T-helper 2 cell treated with Interferon-gamma antibody and Interleukin-4, amounts not matched to agents 5 μg/mL and 100 μg/mL, for 36 hours (primary cell): ENCODE measurements around the gene HS1BP3.
A peak's percentile ranks its signal among the peaks of the same experiment; 100 is the strongest.

Source experiments
- DNase-seq: peaks from one replicate; pipeline ENCODE4 v3.0.0; 2021; ENCODE audit warnings: low spot score
- H3K27ac Mint-ChIP-seq: one replicate; pipeline ENCODE4 v1.8.0; 2021; ENCODE audit warnings: mild to moderate bottlenecking, mixed read lengths
- H3K27me3 Mint-ChIP-seq: one replicate; pipeline ENCODE4 v1.8.0; 2021; ENCODE audit warnings: low read depth, mixed read lengths
- H3K36me3 Mint-ChIP-seq: one replicate; pipeline ENCODE4 v1.8.0; 2021; ENCODE audit warnings: low read depth, mixed read lengths
- H3K4me1 Mint-ChIP-seq: one replicate; pipeline ENCODE4 v1.8.0; 2021; ENCODE audit warnings: low read depth, mixed read lengths
- H3K4me3 Mint-ChIP-seq: one replicate; pipeline ENCODE4 v1.8.0; 2022; ENCODE audit warnings: mild to moderate bottlenecking, moderate library complexity, mixed read lengths
- H3K9me3 Mint-ChIP-seq: one replicate; pipeline ENCODE4 v1.8.0; 2021; ENCODE audit warnings: mixed read lengths

HS1BP3 gene

DNA sequence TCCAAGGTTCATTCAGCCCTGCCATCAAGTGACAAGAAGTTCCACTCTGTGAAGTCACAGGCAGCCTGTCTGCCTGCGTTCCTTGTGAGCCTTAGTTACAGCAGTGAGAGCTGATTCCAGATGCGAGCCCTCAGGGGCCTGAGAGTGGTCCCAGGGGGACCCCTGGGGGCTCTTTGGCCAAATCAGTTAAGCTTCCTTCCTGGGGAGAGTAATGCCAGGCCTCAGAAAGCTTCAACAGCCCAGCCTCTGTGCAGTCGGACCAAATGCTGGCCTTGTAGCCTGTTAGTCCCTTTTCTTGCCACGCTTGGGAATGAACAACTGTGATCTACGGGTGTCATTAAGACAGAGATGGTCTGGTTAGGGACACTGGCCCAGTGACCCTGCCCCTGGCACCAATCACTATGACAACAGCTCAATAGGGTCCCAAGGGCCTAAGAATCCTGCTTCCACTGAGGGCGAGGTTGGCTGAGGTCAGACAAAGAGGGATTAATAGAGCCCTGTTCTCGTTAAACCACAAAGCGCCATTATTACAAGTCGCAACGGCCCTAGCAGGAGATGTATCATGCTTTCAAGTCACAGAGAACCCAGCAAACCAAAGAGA lies 50.9 kb downstream of the HS1BP3 start:
- Mint-ChIP-seq H3K4me3 (no peak overlapping the region), H3K27me3 (no peaks in the 10 kb centered on the region), H3K4me1 (peaks cover 6% of the 10 kb centered on the region), H3K9me3 (no peaks in the 10 kb centered on the region), H3K27ac (no peak overlapping the region), H3K36me3 (no peaks in the 10 kb centered on the region)
- DNase-seq, result no peak

DNA sequence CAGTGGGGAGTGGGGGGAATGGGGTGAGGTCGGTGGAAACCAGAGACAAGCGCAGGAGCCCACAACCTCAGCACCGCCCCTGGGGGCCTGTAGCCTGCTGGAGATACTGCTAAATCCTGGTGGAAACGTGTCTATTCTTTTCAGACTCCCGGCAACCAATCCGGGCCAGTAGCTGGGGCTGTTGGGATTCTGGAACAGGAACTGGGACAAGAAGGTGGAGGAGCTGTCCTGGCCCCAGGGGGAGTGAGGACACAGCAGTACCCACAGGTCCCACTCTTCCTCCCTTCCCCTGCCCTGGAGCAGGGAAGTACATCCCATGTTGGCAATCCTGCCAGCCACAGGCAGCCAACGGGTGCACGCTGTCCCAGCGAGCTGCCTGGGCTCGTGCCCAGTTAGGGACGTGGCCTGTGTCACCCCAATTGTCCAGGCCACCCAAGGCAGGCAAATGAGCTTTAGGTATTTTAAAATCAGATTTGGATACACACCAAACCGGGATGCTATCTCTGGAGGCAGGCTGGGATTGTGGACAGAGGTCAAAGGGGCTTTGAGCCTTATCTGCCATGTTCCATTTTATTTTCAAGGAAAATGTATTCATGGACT lies 51.8 kb downstream of the HS1BP3 start:
- no peak for DNase-seq
- Mint-ChIP-seq H3K27ac (no peak overlapping the region), H3K4me3 (no peak overlapping the region), H3K4me1 (peaks cover 6% of the 10 kb centered on the region), H3K9me3 (no peaks in the 10 kb centered on the region), H3K36me3 (no peaks in the 10 kb centered on the region), H3K27me3 (no peaks in the 10 kb centered on the region)

DNA sequence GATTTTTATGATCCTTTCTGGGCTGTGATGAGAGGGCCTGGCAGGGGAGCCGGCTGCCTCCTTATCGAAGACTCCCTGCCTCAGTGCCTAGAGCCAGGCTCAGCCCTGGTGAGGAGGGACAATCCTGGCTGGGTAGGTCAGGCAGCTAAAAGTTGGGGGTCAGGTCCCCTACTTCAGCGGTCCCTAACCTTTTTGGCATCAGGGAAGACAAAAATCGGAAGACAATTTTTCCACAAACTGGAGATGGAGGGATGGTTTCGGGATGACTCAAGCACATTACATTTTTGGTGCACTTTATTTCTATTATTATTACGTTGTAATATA lies 53.1 kb downstream of the HS1BP3 start:
- DNase-seq, result no peak
- peaks cover 6% of the 10 kb centered on the region for H3K4me1 Mint-ChIP-seq
- H3K36me3 Mint-ChIP-seq, result no peaks in the 10 kb centered on the region
- H3K9me3 Mint-ChIP-seq, result no peaks in the 10 kb centered on the region
- H3K4me3 Mint-ChIP-seq, result no peak overlapping the region
- H3K27me3 Mint-ChIP-seq, result no peaks in the 10 kb centered on the region
- no peak overlapping the region for H3K27ac Mint-ChIP-seq

DNA sequence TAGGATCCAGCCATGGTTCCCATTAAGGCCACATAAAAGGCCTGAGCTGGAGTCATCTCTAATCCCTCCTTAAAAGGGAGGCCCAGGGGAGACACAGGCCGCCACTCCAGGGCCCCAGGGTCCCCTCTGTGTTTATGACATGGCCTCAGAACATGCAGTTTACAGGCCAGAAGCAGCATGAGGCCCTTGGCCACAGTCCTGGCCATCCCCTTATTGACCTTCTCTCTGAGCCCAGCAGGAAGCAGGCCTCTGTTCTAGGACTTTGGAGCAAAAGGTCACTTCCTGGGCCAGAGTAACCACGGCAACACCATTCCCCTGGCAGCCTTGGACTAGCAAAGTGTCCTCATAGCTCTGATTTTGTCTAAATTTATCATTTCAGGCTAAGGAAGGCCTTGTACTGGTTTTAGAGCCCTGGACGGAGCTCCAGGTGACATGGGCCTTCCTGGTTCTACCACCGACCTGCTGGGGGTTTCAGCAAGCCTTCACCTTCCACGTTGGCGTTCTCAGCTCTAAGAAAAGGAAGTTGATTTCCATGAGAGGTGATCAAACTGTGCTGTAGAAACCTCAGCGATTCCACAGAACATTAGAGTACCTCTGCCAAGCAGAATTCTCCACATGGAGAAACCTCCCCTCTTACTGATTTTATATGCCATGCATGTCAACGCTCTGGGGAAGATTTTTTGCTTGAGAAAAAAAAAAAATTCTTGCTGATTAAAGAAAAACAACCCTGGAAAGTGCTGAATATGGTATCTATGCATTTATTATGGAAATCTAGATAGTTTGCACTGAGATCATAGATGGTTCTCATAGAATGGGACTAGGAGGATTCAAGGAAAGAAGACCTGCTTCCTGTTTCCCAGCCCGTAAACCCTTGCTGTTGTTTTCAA lies 53.7 kb downstream of the HS1BP3 start:
- no peak for DNase-seq
- Mint-ChIP-seq H3K4me3 (no peak overlapping the region), H3K4me1 (peaks cover 6% of the 10 kb centered on the region), H3K9me3 (no peaks in the 10 kb centered on the region), H3K36me3 (no peaks in the 10 kb centered on the region), H3K27ac (no peak overlapping the region), H3K27me3 (no peaks in the 10 kb centered on the region)

DNA sequence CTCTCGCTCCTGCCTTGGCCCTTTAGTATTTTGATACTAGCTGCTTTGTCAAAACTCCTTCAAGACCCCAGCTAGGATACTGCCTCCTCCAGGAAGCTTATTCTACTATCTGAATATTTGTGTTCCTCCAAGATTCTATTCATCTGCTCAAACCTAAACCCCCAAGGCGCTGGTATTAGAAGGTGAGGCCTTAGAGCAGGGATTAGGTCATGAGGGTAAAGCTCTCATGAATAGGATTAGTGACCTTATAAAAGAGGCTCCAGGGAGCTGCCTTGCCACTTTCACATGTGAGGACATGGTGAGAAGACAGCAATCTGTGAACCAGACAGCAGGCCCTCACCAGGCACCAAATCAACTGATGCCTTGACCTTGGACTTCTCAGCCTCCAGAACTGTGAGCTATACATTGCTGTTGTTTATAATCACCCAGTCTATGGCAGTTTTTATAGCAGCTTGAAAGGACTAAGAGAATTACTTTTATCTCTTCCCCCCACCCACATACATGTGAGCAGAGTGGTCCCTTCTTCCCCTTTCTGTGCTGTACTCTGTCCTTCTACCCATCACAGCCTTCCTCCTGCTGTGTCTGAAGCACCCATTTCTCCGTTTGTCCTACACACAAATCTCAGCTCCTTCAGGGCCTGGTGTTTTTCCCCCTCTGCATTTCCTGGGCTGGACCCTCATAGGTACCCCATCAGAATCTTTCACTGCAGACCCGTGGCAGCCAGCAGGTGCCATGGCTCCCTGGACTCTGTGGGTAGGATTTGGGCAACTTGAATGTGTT lies 54.5 kb downstream of the HS1BP3 start:
- DNase-seq, result no peak
- Mint-ChIP-seq H3K4me1 (peaks cover 6% of the 10 kb centered on the region), H3K9me3 (no peaks in the 10 kb centered on the region), H3K36me3 (no peaks in the 10 kb centered on the region), H3K27ac (peak overlapping the region; percentile 47), H3K4me3 (no peak overlapping the region), H3K27me3 (no peaks in the 10 kb centered on the region)

DNA sequence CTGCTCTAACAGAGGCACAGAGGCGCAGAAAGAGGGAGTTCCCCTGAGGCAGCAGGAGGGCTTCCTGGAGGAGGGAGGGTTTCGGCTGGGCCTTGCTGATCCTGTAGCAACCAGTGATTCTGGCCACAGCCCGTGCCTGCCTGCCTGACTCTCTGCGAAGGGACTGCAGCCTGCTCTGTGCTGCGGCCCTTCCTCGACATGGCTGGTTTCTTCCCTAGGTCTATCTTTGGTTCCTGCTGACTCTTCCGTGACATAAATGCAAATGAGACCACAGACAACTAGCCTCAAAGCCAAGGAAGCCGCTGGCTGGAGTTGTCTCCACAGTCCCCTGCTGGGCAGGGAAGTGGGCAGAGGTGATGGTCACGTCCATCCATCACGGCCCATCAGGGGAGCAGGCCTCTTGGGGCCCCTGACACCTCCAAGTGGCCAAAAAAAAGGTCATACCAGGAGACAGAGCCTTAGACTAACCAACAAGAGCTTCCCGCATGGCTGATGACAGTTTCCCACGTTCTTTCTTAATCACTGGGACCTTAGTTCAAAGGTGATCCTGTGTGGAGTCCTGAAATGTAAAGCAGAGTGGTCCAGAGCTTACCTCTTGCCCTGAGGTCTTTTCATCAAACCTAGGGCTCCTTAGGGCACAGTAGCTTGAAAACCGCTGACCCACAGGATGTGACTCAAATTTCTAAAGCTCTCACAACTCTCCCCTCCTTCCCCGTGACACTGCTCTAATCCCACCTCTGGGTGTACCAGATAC lies 55.3 kb downstream of the HS1BP3 start:
- peaks cover 6% of the 10 kb centered on the region for H3K4me1 Mint-ChIP-seq
- no peak for DNase-seq
- no peaks in the 10 kb centered on the region for H3K9me3 Mint-ChIP-seq
- H3K27ac Mint-ChIP-seq, result peak overlapping the region; percentile 47
- no peak overlapping the region for H3K4me3 Mint-ChIP-seq
- H3K27me3 Mint-ChIP-seq, result no peaks in the 10 kb centered on the region
- H3K36me3 Mint-ChIP-seq, result no peaks in the 10 kb centered on the region

DNA sequence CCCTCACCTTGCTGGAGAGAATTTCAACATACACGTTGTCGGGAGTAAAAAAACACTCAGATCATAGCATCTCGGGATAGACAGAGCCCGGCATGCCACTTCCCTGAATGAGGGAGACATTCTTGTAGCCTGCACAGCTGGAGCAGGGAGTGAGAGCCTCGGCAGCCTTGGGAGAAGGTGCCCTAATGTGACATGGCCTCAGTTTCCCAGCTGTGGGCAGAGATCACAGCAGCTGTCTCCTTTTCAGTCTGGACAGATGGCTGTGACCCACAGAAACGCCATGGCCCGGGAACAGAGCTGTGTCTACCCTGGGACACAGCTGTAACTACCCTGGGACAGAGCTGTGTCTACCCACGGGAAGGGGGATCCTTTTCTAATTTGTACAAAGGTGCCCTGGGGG lies 55.9 kb downstream of the HS1BP3 start:
- no peaks in the 10 kb centered on the region for H3K9me3 Mint-ChIP-seq
- peaks cover 6% of the 10 kb centered on the region for H3K4me1 Mint-ChIP-seq
- no peaks in the 10 kb centered on the region for H3K36me3 Mint-ChIP-seq
- no peaks in the 10 kb centered on the region for H3K27me3 Mint-ChIP-seq
- H3K27ac Mint-ChIP-seq, result no peak overlapping the region
- no peak overlapping the region for H3K4me3 Mint-ChIP-seq
- DNase-seq, result no peak

DNA sequence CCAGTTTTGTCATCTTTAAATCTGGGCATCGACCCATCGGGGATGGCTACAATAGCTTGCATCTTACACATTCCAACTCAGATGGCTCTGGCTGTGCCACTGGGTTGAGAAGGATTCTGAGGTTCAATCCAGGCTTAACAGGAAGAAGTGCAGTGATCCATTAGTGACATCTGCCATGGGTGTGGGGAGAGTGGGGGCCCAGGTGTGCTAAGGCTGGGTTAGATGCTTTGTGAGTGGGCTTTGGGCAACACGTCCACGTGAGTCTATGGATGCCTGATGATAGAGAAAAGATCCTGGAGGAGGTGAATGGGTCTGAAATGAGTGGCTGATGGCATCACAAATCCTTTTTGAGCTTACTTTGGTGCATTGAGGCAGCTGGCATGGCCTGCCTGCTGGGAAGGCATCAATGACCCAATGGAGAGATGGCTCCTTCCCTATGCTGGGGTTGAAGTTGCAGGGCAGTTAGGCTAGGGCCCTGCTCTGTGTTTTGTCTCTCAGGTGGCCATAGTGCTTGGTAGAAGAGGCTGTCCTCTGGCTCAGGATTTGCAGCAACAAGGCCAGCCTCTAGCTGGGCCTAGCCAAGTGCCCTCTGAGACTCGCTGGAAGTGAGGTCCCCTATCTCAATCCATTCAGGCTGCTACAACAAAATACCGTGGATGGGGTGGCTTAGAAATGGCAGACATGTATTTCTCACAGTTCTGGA lies 56.7 kb downstream of the HS1BP3 start:
- Mint-ChIP-seq H3K9me3 (no peaks in the 10 kb centered on the region), H3K27ac (no peak overlapping the region), H3K27me3 (no peaks in the 10 kb centered on the region), H3K4me3 (no peak overlapping the region), H3K4me1 (peaks cover 6% of the 10 kb centered on the region), H3K36me3 (no peaks in the 10 kb centered on the region)
- DNase-seq, result no peak

DNA sequence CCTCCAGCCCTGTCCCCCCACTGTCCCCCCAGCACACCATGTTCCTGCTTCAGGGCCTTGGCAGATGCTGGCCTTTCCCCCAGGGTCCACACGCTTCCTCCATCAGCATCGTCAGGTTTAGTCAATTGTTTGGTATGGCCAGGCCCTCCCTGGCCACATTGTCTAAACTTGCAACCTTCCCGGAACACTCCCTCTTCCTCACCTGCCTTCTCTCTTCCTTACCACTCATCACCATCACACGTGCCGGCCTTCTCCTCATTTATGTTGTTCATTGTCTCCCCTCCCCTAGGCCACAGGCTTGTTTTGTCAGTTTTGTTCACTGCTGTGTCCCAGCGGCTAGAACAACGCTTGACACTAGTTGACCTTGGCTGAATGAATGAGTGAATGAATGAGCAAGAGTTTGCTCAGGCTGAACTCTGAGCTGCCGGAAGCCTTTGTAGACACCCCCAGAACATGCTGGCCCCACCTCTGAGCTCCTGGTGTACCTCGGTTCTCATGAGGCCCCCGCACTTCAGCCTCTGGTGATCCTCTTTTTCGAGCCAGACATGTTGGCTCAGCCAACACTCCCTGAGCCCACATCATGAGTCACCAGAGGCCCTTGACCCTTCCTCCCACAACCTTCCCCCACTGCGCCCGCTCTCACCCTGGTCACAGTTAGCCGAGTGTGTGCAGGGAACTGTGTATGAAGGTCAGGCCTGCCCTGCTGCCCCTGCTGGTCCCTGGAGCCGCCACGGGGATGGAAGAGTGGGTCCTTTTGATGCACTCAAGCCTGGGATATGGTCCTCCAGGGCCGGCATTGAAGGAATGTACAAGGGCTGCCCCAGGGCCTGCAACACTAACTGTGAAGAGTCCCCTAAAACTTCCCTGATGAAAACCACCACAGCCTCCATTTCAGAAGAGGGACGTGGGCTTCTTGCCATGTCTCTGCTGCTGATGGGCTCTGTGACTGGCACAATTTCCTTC lies 57.5 kb downstream of the HS1BP3 start:
- Mint-ChIP-seq H3K27ac (no peak overlapping the region), H3K27me3 (no peaks in the 10 kb centered on the region), H3K36me3 (no peaks in the 10 kb centered on the region), H3K9me3 (no peaks in the 10 kb centered on the region), H3K4me1 (peaks cover 6% of the 10 kb centered on the region), H3K4me3 (no peak overlapping the region)
- DNase-seq, result no peak

DNA sequence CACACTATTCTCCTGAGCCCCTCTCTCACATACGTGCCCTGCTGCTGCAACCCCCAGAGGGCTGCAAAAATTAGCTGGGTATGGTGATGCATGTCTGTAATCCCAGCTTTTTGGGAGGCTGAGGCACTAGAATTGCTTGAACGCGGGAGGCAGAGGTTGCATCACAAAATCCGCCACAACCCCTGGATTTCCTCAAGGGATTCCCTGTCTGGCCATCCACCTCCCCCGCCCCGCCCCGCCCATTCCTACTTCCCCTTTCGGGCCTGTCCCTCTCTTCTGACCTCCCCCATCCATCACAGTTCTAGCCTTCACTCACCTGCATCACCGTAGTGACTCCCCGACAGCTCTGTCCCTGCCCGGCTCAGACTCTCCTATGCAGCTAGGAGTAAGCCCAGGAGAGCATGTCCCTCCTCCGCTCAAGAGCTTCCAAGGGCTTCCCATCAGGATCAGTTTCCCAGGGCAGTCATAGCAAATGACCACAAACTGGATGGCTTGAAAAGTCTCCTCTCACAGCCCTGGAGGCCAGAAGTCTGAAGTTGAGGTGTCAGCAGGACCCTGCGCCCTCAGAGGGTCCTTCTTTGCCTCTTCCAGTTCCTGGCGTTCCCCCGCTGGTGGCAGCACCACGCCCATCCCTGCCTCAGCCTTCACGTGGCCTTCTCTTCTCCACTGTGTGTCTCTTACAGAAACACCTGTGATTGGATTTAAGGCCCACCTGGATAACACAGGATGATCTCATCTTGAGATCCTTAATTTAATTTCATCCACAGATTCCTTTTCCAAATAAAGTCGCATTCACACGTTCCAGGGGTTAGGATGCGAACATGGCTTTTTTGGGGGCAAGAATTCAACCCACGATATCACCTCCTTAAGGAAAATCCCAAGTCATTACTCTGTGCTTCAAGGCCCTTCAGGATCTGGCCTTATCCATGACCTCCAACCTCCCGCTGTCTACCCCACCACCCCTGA lies 58.5 kb downstream of the HS1BP3 start:
- Mint-ChIP-seq H3K9me3 (no peaks in the 10 kb centered on the region), H3K4me1 (peaks cover 6% of the 10 kb centered on the region), H3K27ac (no peak overlapping the region), H3K27me3 (no peaks in the 10 kb centered on the region), H3K36me3 (no peaks in the 10 kb centered on the region), H3K4me3 (no peak overlapping the region)
- DNase-seq, result no peak

DNA sequence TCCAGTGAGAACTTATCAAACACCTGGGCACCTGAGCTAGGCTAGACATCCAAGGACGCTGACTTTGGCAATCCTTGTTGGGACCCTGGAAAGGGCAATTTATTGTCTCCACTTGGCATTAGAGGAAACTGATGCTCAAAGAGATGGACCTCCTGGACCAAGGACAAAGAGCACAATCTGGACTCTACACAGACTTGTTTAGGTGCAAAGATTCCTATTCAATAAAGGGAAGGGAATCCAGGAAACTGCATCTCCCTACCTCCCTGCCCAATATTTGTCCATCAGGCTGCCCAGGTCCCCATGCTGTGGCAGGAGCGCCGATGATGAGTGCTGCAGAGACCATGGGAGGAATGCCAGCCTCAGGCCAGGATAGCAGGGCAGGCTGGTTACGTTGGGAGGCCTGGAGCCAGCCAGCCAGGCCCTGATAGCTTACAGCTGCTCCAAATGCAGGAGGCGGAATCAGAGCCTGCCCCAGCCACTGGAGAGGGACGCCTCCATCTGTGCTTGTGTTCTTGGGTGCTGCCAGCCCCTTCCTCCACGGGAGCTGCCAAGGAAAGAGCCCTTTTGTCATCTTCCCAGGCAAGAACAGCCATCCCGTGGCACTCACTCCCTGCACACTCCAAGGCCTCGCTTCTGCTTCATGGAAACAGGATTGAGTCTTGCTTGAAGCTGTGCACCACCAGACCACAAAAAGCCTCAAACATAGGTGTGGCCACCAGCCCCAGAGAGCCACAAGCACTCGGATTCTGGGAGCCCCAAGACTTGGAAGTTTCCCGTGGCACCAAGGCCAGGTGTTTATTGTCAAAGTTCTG lies 60.0 kb downstream of the HS1BP3 start:
- no peaks in the 10 kb centered on the region for H3K27me3 Mint-ChIP-seq

More for the DNA sequence above, 60.0 kb downstream of the HS1BP3 start:
- Mint-ChIP-seq H3K36me3 (no peaks in the 10 kb centered on the region), H3K27ac (no peak overlapping the region), H3K4me1 (peaks cover 4% of the 10 kb centered on the region), H3K9me3 (no peaks in the 10 kb centered on the region), H3K4me3 (no peak overlapping the region)
- DNase-seq, result no peak
